Measurements from ENCODE around the gene RGS7. TPM values are rescaled to one million over a fixed set of nuclear protein-coding genes. Genes with fewer than 3 reads are reported as not detected.
A peak's percentile ranks its signal among the peaks of the same experiment; 100 is the strongest.

Gene RGS7
- total and polyA plus RNA-seq, 2 experiments from 2014 or later, result 0.22 to 0.73 TPM

DNA sequence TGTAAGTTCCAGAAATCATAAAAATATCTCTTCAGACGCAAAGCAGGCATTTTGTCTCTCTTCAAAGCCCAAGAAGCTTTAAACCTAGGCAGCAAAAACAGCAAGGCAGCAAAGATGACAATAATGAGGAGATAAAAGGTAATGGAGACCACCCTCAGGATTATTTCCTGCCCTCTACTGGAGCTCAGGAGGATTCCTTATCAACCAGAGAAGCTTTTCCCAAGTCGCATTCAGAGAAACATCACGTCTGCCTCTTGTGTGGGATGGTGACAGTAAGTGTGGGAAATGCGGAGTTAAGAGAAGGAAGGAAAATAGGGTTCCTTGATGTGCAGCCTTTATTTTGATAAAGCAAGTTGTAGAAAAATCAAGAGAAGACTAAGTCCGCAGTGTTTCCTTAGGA lies 365.8 kb downstream of the RGS7 start:
- Histone ChIP-seq H3K4me1 (ENCODE audit: insufficient read depth) (no peaks in the 10 kb centered on the region), H3K27me3 (no peaks in the 10 kb centered on the region), H3K79me2 (no peaks in the 10 kb centered on the region), H2AFZ (no peak overlapping the region), H3K36me3 (replicated peaks; ENCODE audit: insufficient read depth, low read depth) (no peaks in the 10 kb centered on the region), H3K9me3 (ENCODE audit: low read depth) (no peaks in the 10 kb centered on the region), H3K9me2 (replicated peaks; ENCODE audit: insufficient read depth) (no peaks in the 10 kb centered on the region), H3K27ac (no peak overlapping the region), H3K4me2 (no peak overlapping the region), H4K20me1 (ENCODE audit: insufficient read depth, poor library complexity, severe bottlenecking) (no peaks in the 10 kb centered on the region), H3K4me3 (no peak overlapping the region)
- WGBS (ENCODE audit: low lambda C conversion rate, missing lambda C conversion rate), result 55% methylated on average over 5 of the region's 5 CpGs
- TF ChIP-seq CTCF (IDR thresholded peaks at IDR 0.05; ENCODE audit: poor library complexity) (no peak), EZH2phosphoT487 (IDR thresholded peaks at IDR 0.05; ENCODE audit: low read depth, severe bottlenecking, unreplicated experiment) (no peak), EZH2 (IDR thresholded peaks at IDR 0.05; ENCODE audit: borderline replicate concordance) (no peak)
- no peak for DNase-seq (ENCODE audit: low spot score)

DNA sequence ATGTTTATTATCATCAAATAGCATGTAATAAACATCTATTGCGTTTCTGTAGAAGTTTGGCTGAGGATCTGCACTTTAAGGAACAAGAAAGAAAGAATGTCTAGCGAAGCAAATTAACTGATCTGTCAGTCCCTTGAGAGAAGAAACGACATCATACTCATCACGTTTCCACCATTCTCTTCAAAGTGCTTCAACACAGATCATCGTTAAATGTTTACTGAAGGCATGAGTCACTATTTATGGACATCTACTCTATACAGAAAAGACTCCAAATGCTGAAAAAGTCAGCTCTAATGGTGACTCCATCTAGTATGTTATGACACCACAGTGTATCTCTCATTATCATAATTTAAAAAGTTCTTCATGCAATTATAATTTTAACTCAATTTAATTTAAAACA lies 369.1 kb downstream of the RGS7 start:
- no peak overlapping the region for H3K4me2 ChIP-seq
- no peaks in the 10 kb centered on the region for H3K9me2 ChIP-seq (replicated peaks; ENCODE audit: insufficient read depth)
- H3K9me3 ChIP-seq (ENCODE audit: low read depth), result no peaks in the 10 kb centered on the region
- H3K36me3 ChIP-seq (replicated peaks; ENCODE audit: insufficient read depth, low read depth), result no peaks in the 10 kb centered on the region
- no peaks in the 10 kb centered on the region for H3K4me1 ChIP-seq (ENCODE audit: insufficient read depth)
- TF ChIP-seq EZH2 (IDR thresholded peaks at IDR 0.05; ENCODE audit: borderline replicate concordance), result no peak
- no peak for TF ChIP-seq CTCF (IDR thresholded peaks at IDR 0.05; ENCODE audit: poor library complexity)
- TF ChIP-seq EZH2phosphoT487 (IDR thresholded peaks at IDR 0.05; ENCODE audit: low read depth, severe bottlenecking, unreplicated experiment), result no peak
- no peak overlapping the region for H3K4me3 ChIP-seq
- WGBS (ENCODE audit: low lambda C conversion rate, missing lambda C conversion rate), result 46% methylated on average over 5 of the region's 5 CpGs
- no peaks in the 10 kb centered on the region for H3K27me3 ChIP-seq
- no peak overlapping the region for H3K27ac ChIP-seq
- peak; percentile 11 for DNase-seq (ENCODE audit: low spot score)
- no peak overlapping the region for H2AFZ ChIP-seq
- no peaks in the 10 kb centered on the region for H4K20me1 ChIP-seq (ENCODE audit: insufficient read depth, poor library complexity, severe bottlenecking)
- H3K79me2 ChIP-seq, result no peaks in the 10 kb centered on the region

DNA sequence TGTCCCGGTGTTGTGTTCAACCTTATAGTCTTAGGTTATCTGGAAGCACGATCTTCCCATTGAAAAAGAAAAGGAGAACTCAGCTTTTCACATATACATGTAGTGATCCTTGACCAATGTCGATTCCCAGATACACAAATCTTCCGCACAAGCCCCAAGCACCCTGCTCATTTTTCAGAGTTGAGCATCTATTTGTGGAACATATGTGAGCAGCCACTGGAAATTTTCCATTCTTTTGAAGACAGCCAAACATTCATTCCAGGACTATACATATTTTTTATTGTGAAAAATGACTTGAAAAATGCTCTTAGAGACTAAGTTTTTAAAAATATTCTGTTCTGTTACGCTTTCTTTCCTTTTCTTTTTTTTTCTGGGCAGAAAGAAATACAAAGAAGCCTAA lies 371.9 kb downstream of the RGS7 start:
- 93% methylated on average over 5 of the region's 5 CpGs for WGBS (ENCODE audit: low lambda C conversion rate, missing lambda C conversion rate)
- Histone ChIP-seq H3K4me1 (ENCODE audit: insufficient read depth) (no peaks in the 10 kb centered on the region), H3K4me2 (no peak overlapping the region), H2AFZ (no peak overlapping the region), H3K36me3 (replicated peaks; ENCODE audit: insufficient read depth, low read depth) (no peaks in the 10 kb centered on the region), H3K4me3 (no peak overlapping the region), H4K20me1 (ENCODE audit: insufficient read depth, poor library complexity, severe bottlenecking) (no peaks in the 10 kb centered on the region), H3K27me3 (no peaks in the 10 kb centered on the region), H3K9me2 (replicated peaks; ENCODE audit: insufficient read depth) (no peaks in the 10 kb centered on the region), H3K79me2 (no peaks in the 10 kb centered on the region), H3K27ac (no peak overlapping the region), H3K9me3 (ENCODE audit: low read depth) (no peaks in the 10 kb centered on the region)
- DNase-seq (ENCODE audit: low spot score), result no peak
- no peak for TF ChIP-seq CTCF (IDR thresholded peaks at IDR 0.05; ENCODE audit: poor library complexity)
- TF ChIP-seq EZH2 (IDR thresholded peaks at IDR 0.05; ENCODE audit: borderline replicate concordance), result no peak
- no peak for TF ChIP-seq EZH2phosphoT487 (IDR thresholded peaks at IDR 0.05; ENCODE audit: low read depth, severe bottlenecking, unreplicated experiment)

DNA sequence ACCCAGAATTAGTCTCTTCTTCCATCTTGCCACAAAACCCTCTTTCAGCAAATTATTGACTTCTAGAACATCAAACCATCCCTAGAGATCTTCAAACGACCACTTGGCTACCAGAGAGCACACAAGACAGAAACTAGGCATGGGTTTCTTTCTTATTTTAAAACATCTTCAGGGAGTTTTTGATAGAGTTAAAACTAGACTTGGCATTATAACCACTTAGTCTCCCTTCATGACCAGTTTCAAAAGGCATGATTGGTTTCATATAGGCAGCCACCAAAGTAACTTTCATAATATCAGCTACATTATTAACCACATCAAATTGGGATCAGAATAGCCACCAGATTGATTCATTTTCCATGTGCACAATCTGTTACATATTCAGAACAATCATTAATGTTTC lies 376.7 kb downstream of the RGS7 start:
- H3K9me3 ChIP-seq (ENCODE audit: low read depth), result no peaks in the 10 kb centered on the region
- H3K27ac ChIP-seq, result no peak overlapping the region
- WGBS (ENCODE audit: low lambda C conversion rate, missing lambda C conversion rate), result 84% methylated on average over 1 of the region's 1 CpG
- TF ChIP-seq CTCF (IDR thresholded peaks at IDR 0.05; ENCODE audit: poor library complexity), result no peak
- H3K36me3 ChIP-seq (replicated peaks; ENCODE audit: insufficient read depth, low read depth), result no peaks in the 10 kb centered on the region
- H3K4me3 ChIP-seq, result no peak overlapping the region
- no peaks in the 10 kb centered on the region for H3K4me1 ChIP-seq (ENCODE audit: insufficient read depth)
- H4K20me1 ChIP-seq (ENCODE audit: insufficient read depth, poor library complexity, severe bottlenecking), result no peaks in the 10 kb centered on the region
- H3K79me2 ChIP-seq, result no peaks in the 10 kb centered on the region
- no peak overlapping the region for H3K4me2 ChIP-seq
- no peak for DNase-seq (ENCODE audit: low spot score)
- no peak overlapping the region for H2AFZ ChIP-seq
- H3K27me3 ChIP-seq, result no peaks in the 10 kb centered on the region
- no peaks in the 10 kb centered on the region for H3K9me2 ChIP-seq (replicated peaks; ENCODE audit: insufficient read depth)

Measured in hepatocyte (in vitro differentiated cells).